ENCODE results near the gene THOC6. TPM values are rescaled to one million over a fixed set of nuclear protein-coding genes. Genes with fewer than 3 reads are reported as not detected.

Gene THOC6
- polyA plus RNA-seq, 1 experiment, result 14.5 TPM

- H3K9me3 ChIP-seq (ENCODE audit: control insufficient read depth, insufficient read depth, low read length), result no peaks in the 10 kb centered on the region
- no peak overlapping the region for H3K4me3 ChIP-seq (ENCODE audit: low read depth, low read length)
- H3K27me3 ChIP-seq (ENCODE audit: control insufficient read depth, insufficient read depth, low read length), result no peaks in the 10 kb centered on the region
- CTCF ChIA-PET, result interaction anchor here (0.6 to 2.7 kb wide), 3 partner anchors 16 to 1441 kb away, joined by 3 to 57 read pairs (median 7); no protein-coding TSS in a partner anchor
- DNase-seq (ENCODE audit: low read depth, low spot score), result no peak
- TF ChIP-seq CTCF (IDR thresholded peaks at IDR 0.05; ENCODE audit: low read depth, low read length), result no peak
- POLR2A ChIA-PET, result no interaction called here
- H3K27ac ChIP-seq (ENCODE audit: low read depth, low read length), result no peak overlapping the region
These were observed 36.7 kb downstream of the THOC6 start for GRCh38 chr16:3060339-3061127.

GRCh38 chr16:3062553-3062952 is 38.7 kb downstream of the THOC6 start:
- Histone ChIP-seq H3K27ac (ENCODE audit: low read depth, low read length) (no peak overlapping the region), H3K4me3 (ENCODE audit: low read depth, low read length) (no peak overlapping the region), H3K27me3 (ENCODE audit: control insufficient read depth, insufficient read depth, low read length) (no peaks in the 10 kb centered on the region), H3K9me3 (ENCODE audit: control insufficient read depth, insufficient read depth, low read length) (no peaks in the 10 kb centered on the region)
- POLR2A ChIA-PET, result no interaction called here
- TF ChIP-seq CTCF (IDR thresholded peaks at IDR 0.05; ENCODE audit: low read depth, low read length), result no peak
- no peak for DNase-seq (ENCODE audit: low read depth, low spot score)
- CTCF ChIA-PET, result no interaction called here

- H3K27ac ChIP-seq (ENCODE audit: low read depth, low read length), result no peak overlapping the region
- no peaks in the 10 kb centered on the region for H3K27me3 ChIP-seq (ENCODE audit: control insufficient read depth, insufficient read depth, low read length)
- ChIA-PET POLR2A (no interaction called here), CTCF (interaction anchor here (1.0 kb wide), 1 partner anchor 32 kb away, joined by 4 read pairs; no protein-coding TSS in a partner anchor)
- TF ChIP-seq CTCF (IDR thresholded peaks at IDR 0.05; ENCODE audit: low read depth, low read length), result no peak
- H3K9me3 ChIP-seq (ENCODE audit: control insufficient read depth, insufficient read depth, low read length), result no peaks in the 10 kb centered on the region
- no peak for DNase-seq (ENCODE audit: low read depth, low spot score)
- H3K4me3 ChIP-seq (ENCODE audit: low read depth, low read length), result no peak overlapping the region
These were observed 40.0 kb downstream of the THOC6 start for GRCh38 chr16:3063625-3064386.

GRCh38 chr16:3065069-3065741 is 41.4 kb downstream of the THOC6 start, which contains the start of gene IL32:
TSS of gene IL32 (plus strand) at chr16:3065640. CDS start at chr16:3065812, 172 bp downstream.
- no peaks in the 10 kb centered on the region for H3K9me3 ChIP-seq (ENCODE audit: control insufficient read depth, insufficient read depth, low read length)
- POLR2A ChIA-PET, result interaction anchor here (0.9 kb wide), 1 partner anchor 18 kb away, joined by 5 read pairs; no protein-coding TSS in a partner anchor
- DNase-seq (ENCODE audit: low read depth, low spot score), result peak; percentile 36
- H3K4me3 ChIP-seq (ENCODE audit: low read depth, low read length), result peak within 1 kb of the TSS; percentile 51
- no peaks in the 10 kb centered on the region for H3K27me3 ChIP-seq (ENCODE audit: control insufficient read depth, insufficient read depth, low read length)
- H3K27ac ChIP-seq (ENCODE audit: low read depth, low read length), result peak within 1 kb of the TSS; percentile 39
- TF ChIP-seq CTCF (IDR thresholded peaks at IDR 0.05; ENCODE audit: low read depth, low read length), result no peak
- CTCF ChIA-PET, result no interaction called here
